ENCODE data around the gene MITF.

The MITF gene

DNA sequence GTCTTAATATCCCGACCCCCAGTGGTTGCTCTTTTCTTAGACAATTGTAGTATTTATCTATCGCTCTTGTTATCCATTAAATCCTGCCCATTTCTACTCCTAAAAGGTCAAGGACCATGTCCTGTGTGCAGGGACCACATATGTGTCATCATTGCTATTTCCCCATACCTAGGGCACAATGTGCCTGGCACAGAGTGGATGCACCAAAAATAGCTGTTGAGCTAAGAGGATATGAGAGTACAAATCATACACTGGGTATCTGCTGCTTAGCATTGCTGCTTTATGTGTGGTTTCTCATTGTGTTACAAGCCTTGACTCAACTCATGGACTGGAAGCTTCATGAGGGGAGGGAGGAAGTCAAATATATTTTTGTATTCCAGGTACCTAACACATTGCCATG is 3.4 kb upstream of the MITF start:
- DNase-seq (ENCODE audit: low read depth in 1 of 2, low spot score in 1 of 2) = no peak
- Histone ChIP-seq H3K4me3 (replicated peaks; ENCODE audit: insufficient read depth, low read length) (no peak overlapping the region), H3K27me3 (ENCODE audit: insufficient read depth, poor library complexity, severe bottlenecking) (no peaks in the 10 kb centered on the region), H3K27ac (replicated peaks) (no peak overlapping the region)
- TF ChIP-seq, protein P1, sequence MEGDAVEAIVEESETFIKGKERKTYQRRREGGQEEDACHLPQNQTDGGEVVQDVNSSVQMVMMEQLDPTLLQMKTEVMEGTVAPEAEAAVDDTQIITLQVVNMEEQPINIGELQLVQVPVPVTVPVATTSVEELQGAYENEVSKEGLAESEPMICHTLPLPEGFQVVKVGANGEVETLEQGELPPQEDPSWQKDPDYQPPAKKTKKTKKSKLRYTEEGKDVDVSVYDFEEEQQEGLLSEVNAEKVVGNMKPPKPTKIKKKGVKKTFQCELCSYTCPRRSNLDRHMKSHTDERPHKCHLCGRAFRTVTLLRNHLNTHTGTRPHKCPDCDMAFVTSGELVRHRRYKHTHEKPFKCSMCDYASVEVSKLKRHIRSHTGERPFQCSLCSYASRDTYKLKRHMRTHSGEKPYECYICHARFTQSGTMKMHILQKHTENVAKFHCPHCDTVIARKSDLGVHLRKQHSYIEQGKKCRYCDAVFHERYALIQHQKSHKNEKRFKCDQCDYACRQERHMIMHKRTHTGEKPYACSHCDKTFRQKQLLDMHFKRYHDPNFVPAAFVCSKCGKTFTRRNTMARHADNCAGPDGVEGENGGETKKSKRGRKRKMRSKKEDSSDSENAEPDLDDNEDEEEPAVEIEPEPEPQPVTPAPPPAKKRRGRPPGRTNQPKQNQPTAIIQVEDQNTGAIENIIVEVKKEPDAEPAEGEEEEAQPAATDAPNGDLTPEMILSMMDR (IDR thresholded peaks at IDR 0.05; ENCODE audit: insufficient read depth, low read length) = no peak
- TF ChIP-seq SPI1 (IDR thresholded peaks at IDR 0.05; ENCODE audit: borderline replicate concordance, low read depth) (no peak), GABPA (IDR thresholded peaks at IDR 0.05; ENCODE audit: low read depth) (no peak), POLR2AphosphoS5 (IDR thresholded peaks at IDR 0.05; ENCODE audit: low read depth) (no peak)
- TF ChIP-seq, protein P2, sequence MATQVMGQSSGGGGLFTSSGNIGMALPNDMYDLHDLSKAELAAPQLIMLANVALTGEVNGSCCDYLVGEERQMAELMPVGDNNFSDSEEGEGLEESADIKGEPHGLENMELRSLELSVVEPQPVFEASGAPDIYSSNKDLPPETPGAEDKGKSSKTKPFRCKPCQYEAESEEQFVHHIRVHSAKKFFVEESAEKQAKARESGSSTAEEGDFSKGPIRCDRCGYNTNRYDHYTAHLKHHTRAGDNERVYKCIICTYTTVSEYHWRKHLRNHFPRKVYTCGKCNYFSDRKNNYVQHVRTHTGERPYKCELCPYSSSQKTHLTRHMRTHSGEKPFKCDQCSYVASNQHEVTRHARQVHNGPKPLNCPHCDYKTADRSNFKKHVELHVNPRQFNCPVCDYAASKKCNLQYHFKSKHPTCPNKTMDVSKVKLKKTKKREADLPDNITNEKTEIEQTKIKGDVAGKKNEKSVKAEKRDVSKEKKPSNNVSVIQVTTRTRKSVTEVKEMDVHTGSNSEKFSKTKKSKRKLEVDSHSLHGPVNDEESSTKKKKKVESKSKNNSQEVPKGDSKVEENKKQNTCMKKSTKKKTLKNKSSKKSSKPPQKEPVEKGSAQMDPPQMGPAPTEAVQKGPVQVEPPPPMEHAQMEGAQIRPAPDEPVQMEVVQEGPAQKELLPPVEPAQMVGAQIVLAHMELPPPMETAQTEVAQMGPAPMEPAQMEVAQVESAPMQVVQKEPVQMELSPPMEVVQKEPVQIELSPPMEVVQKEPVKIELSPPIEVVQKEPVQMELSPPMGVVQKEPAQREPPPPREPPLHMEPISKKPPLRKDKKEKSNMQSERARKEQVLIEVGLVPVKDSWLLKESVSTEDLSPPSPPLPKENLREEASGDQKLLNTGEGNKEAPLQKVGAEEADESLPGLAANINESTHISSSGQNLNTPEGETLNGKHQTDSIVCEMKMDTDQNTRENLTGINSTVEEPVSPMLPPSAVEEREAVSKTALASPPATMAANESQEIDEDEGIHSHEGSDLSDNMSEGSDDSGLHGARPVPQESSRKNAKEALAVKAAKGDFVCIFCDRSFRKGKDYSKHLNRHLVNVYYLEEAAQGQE (IDR thresholded peaks at IDR 0.05; ENCODE audit: insufficient replicate concordance, low read depth) = no peak

DNA sequence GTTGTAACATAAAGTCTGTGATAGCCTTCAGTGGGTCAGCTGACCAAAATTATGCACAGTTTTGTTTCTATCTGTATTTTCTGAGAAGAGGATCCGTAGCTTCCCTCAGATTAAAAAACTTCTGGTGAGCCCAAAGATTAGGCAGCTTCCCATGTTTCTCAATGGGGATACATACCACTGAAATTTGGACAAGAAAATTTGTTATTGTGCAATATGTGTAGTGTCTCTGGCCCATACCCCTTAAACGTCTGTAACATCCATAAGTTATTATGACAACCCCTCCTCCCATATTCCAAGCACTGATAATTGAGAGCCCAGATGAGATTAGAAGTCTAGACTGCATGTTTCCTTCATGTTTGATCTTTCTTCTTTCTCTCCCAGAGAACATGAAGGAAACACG is 1.9 kb upstream of the MITF start:
- no peak overlapping the region for H3K27ac ChIP-seq (replicated peaks)
- DNase-seq (ENCODE audit: low read depth in 1 of 2, low spot score in 1 of 2) = no peak
- no peak overlapping the region for H3K4me3 ChIP-seq (replicated peaks; ENCODE audit: insufficient read depth, low read length)
- TF ChIP-seq SPI1 (IDR thresholded peaks at IDR 0.05; ENCODE audit: borderline replicate concordance, low read depth) (no peak), GABPA (IDR thresholded peaks at IDR 0.05; ENCODE audit: low read depth) (no peak), POLR2AphosphoS5 (IDR thresholded peaks at IDR 0.05; ENCODE audit: low read depth) (no peak)
- TF ChIP-seq, protein P1 (IDR thresholded peaks at IDR 0.05; ENCODE audit: insufficient read depth, low read length) = no peak
- TF ChIP-seq, protein P2 (IDR thresholded peaks at IDR 0.05; ENCODE audit: insufficient replicate concordance, low read depth) = no peak
- no peaks in the 10 kb centered on the region for H3K27me3 ChIP-seq (ENCODE audit: insufficient read depth, poor library complexity, severe bottlenecking)

DNA sequence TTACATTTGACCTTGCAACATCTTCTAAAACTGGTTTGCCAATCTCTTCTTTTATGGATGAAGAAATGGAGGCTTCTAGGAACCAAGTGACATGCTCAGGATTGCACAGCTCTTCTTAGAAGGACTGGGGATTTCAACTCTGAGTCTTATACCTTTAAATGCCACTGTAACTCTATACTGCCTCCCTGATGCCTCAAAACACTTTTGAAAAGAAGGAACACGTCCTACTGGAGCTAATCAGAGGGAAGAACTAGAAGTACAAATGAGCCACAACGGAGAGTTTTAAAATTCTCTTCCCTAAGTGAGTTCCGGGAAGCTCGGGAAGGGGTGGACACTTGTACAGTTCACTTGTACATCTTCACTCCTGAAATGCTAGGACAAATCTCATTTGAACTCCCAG is 949 bp upstream of the MITF start:
- no peaks in the 10 kb centered on the region for H3K27me3 ChIP-seq (ENCODE audit: insufficient read depth, poor library complexity, severe bottlenecking)
- H3K27ac ChIP-seq (replicated peaks) = no peak overlapping the region
- H3K4me3 ChIP-seq (replicated peaks; ENCODE audit: insufficient read depth, low read length) = peak overlapping the region; percentile 84; the same call in 1 of the 2 replicates
- no peak for DNase-seq (ENCODE audit: low read depth in 1 of 2, low spot score in 1 of 2)
- TF ChIP-seq, protein P2 (IDR thresholded peaks at IDR 0.05; ENCODE audit: insufficient replicate concordance, low read depth) = no peak
- TF ChIP-seq, protein P1 (IDR thresholded peaks at IDR 0.05; ENCODE audit: insufficient read depth, low read length) = no peak
- TF ChIP-seq GABPA (IDR thresholded peaks at IDR 0.05; ENCODE audit: low read depth) = no peak
- TF ChIP-seq POLR2AphosphoS5 (IDR thresholded peaks at IDR 0.05; ENCODE audit: low read depth) = no peak
- TF ChIP-seq SPI1 (IDR thresholded peaks at IDR 0.05; ENCODE audit: borderline replicate concordance, low read depth) = no peak
